HG03565 (cell line): Measurements from ENCODE around the gene IMP3.
A peak's percentile ranks its signal among the peaks of the same experiment; 100 is the strongest.

ENCODE experiments used
- ATAC-seq: cut with Tn5 transposase; IDR thresholded peaks from one replicate; pipeline ENCODE4 v1.9.1; 2021; ENCODE audit warnings: mild to moderate bottlenecking, moderate library complexity; ENCODE audit not compliant: unreplicated experiment

IMP3 gene

GRCh38 chr15:75625542-75626347, 14.3 kb downstream of the IMP3 start, which contains the start of gene SNUPN:
SNUPN (minus strand) TSS chr15:75625725; CDS start chr15:75621051, 4,674 bp downstream.
- peak; percentile 67 for ATAC-seq

- no peak for ATAC-seq
These were observed 17.5 kb downstream of the IMP3 start for GRCh38 chr15:75622505-75622904.

GRCh38 chr15:75620841-75621391, 19.1 kb downstream of the IMP3 start:
- ATAC-seq: no peak

- no peak for ATAC-seq
These were observed 19.8 kb downstream of the IMP3 start for GRCh38 chr15:75620058-75620820.

- no peak for ATAC-seq
These were observed 23.3 kb downstream of the IMP3 start for GRCh38 chr15:75616766-75617165.

- no peak for ATAC-seq
These were observed 33.0 kb downstream of the IMP3 start for GRCh38 chr15:75606711-75607699.

- no peak for ATAC-seq
These were observed 34.0 kb downstream of the IMP3 start for GRCh38 chr15:75606026-75606425.

- no peak for ATAC-seq
These were observed 40.6 kb downstream of the IMP3 start for GRCh38 chr15:75599401-75599800.

- no peak for ATAC-seq
These were observed 41.7 kb downstream of the IMP3 start for GRCh38 chr15:75598361-75598760.

- ATAC-seq: no peak
These were observed 42.2 kb downstream of the IMP3 start for GRCh38 chr15:75597667-75598341.

- no peak for ATAC-seq
These were observed 43.2 kb downstream of the IMP3 start for GRCh38 chr15:75596703-75597345.

- ATAC-seq: no peak
These were observed 45.7 kb downstream of the IMP3 start for GRCh38 chr15:75594276-75594675.

GRCh38 chr15:75591655-75592364, 48.2 kb downstream of the IMP3 start:
- no peak for ATAC-seq

- no peak for ATAC-seq
These were observed 49.8 kb downstream of the IMP3 start for GRCh38 chr15:75590239-75590638.
